GM12878 (cell line): Measurements from ENCODE around the gene DOP1A. TPM values are rescaled to one million over a fixed set of nuclear protein-coding genes. Genes with fewer than 3 reads are reported as not detected.

Experiments used
- ATAC-seq: fragments of 200-7000 bp; cut with Tn5 transposase; 3 replicates; pipeline ENCODE4 v1.9.1; 2020; ENCODE audit warnings: mild to moderate bottlenecking, moderate library complexity
- BruUV-seq: library from RNA; stranded (reverse); fragments of 400-500 nt; replicated peaks from 2 replicates; lab custom pipeline; 2021; lab: Mats Ljungman, UMichigan
- CTCF ChIA-PET: fragments of 300-600 bp; sonication (Branson Sonifier 250); formaldehyde crosslinking; extraction: SDS; loops from one replicate; lab custom pipeline; 2021; ENCODE audit warnings: inconsistent platforms; lab: Yijun Ruan, JAX
- POLR2A ChIA-PET: fragments of 350-600 bp; formaldehyde crosslinking; extraction: SDS; loops from one replicate; lab custom pipeline; 2021; ENCODE audit warnings: inconsistent platforms; lab: Charles Lee
- RAD21 ChIA-PET: fragments of 300-600 bp; sonication (Branson Sonifier 250); formaldehyde crosslinking; loops from one replicate; lab custom pipeline; 2023; ENCODE audit warnings: antibody characterized with exemption; ENCODE audit not compliant: unreplicated experiment; lab: Charles Lee
- SMC1A ChIA-PET: fragments of 300-600 bp; sonication (Branson Sonifier 250); formaldehyde crosslinking; loops from one replicate; lab custom pipeline; 2023; ENCODE audit not compliant: unreplicated experiment, uncharacterized antibody; lab: Charles Lee
- DNase-seq: peaks from one replicate; pipeline ENCODE4 v3.0.0-alpha.2; 2011; ENCODE audit warnings: low read depth, low spot score
- FAIRE-seq: peaks from 3 replicates; lab custom pipeline; 2011; peaks lifted over from hg19 to GRCh38; lab: Jason Lieb, UNC
- H2AFZ ChIP-seq: 2 replicates; pipeline ENCODE4 v1.6.0; 2011; ENCODE audit warnings: low read depth, low read length, control low read depth; ENCODE audit not compliant: control insufficient read depth
- H3K27ac ChIP-seq: 2 replicates; pipeline ENCODE4 v1.5.1; 2011; ENCODE audit warnings: control low read depth; ENCODE audit not compliant: control insufficient read depth, insufficient read depth
- H3K27me3 ChIP-seq, 2 experiments: replicated peaks in 1 of 2; 2 replicates each; pipeline versions ENCODE4 v1.6.0 to v1.6.1; 2011; ENCODE audit warnings: low read length in 1 of 2; ENCODE audit not compliant: control insufficient read depth in 2 of 2, insufficient read depth in 2 of 2
- H3K36me3 ChIP-seq, 2 experiments: 2 replicates each; pipeline ENCODE4 v1.5.1; 2011; ENCODE audit warnings: low read length in 1 of 2; ENCODE audit not compliant: control insufficient read depth in 2 of 2, insufficient read depth in 2 of 2
- H3K4me1 ChIP-seq: 2 replicates; pipeline ENCODE4 v1.6.1; 2011; ENCODE audit warnings: mild to moderate bottlenecking, low read length, moderate library complexity, mixed read lengths; ENCODE audit not compliant: control insufficient read depth, insufficient read depth
- H3K4me2 ChIP-seq: 2 replicates; pipeline ENCODE4 v1.6.0; 2011; ENCODE audit warnings: control low read depth; ENCODE audit not compliant: control insufficient read depth, insufficient read depth
- H3K4me3 ChIP-seq: fragments of 200-600 bp; sonication (generic); 2 replicates; pipeline ENCODE4 v1.5.1; 2016
- H3K79me2 ChIP-seq: 2 replicates; pipeline ENCODE4 v1.6.0; 2011; ENCODE audit warnings: low read length; ENCODE audit not compliant: control insufficient read depth, insufficient read depth
- H3K9ac ChIP-seq: 2 replicates; pipeline ENCODE4 v1.8.0; 2011; ENCODE audit warnings: low read length, control low read depth, mixed read lengths; ENCODE audit not compliant: control insufficient read depth, insufficient read depth
- H3K9me3 ChIP-seq: replicated peaks from 3 replicates; pipeline ENCODE4 v1.5.1; 2011; ENCODE audit warnings: mild to moderate bottlenecking, low read length; ENCODE audit not compliant: control insufficient read depth, insufficient read depth
- H4K20me1 ChIP-seq: 2 replicates; pipeline ENCODE4 v1.6.0; 2011; ENCODE audit not compliant: control insufficient read depth, insufficient read depth
- ATF7 ChIP-seq: fragments of 450-650 bp; IDR thresholded peaks from 2 replicates; pipeline ENCODE4 v1.6.1; 2016; ENCODE audit warnings: low read depth, mild to moderate bottlenecking
- BHLHE40 ChIP-seq, 2 experiments: fragments of 450-650 bp in 1 of 2; IDR thresholded peaks; 2 replicates each; pipeline ENCODE4 v1.6.1; 2011 to 2017; ENCODE audit warnings: low read depth in 2 of 2, borderline replicate concordance in 1 of 2, improper control_type of control experiment in 1 of 2, low read length in 1 of 2, mild to moderate bottlenecking in 1 of 2
- CHD2 ChIP-seq: IDR thresholded peaks from 2 replicates; pipeline ENCODE4 v1.6.1; 2011; ENCODE audit warnings: low read depth, low read length, improper control_type of control experiment, borderline replicate concordance
- HDGF ChIP-seq: fragments of 450-650 bp; IDR thresholded peaks from 2 replicates; pipeline ENCODE4 v1.6.1; 2016; ENCODE audit warnings: antibody characterized with exemption
- RELB ChIP-seq: fragments of 450-650 bp; IDR thresholded peaks from 2 replicates; pipeline ENCODE4 v1.6.1; 2017; ENCODE audit warnings: low read depth, mild to moderate bottlenecking, moderate library complexity
- SUPT20H ChIP-seq: IDR thresholded peaks from 2 replicates; pipeline ENCODE4 v1.6.1; 2011; ENCODE audit warnings: low read depth, mild to moderate bottlenecking, low read length, moderate library complexity, borderline replicate concordance; ENCODE audit not compliant: control insufficient read depth
- ZNF24 ChIP-seq: fragments of 450-650 bp; IDR thresholded peaks from 2 replicates; pipeline ENCODE4 v1.6.1; 2017; ENCODE audit warnings: antibody characterized with exemption, mild to moderate bottlenecking
- ZZZ3 ChIP-seq: IDR thresholded peaks from 2 replicates; pipeline ENCODE4 v1.6.1; 2011; ENCODE audit warnings: low read depth; ENCODE audit not compliant: control insufficient read depth, insufficient read length
- WGBS: methylation state at CpG from one replicate; pipeline ENCODE4 v1.1.6; 2016; ENCODE audit warnings: low lambda C conversion rate; ENCODE audit not compliant: insufficient replicate concordance, insufficient coverage; ENCODE audit errors: missing lambda C conversion rate; 5-methylcytosine and 5-hydroxymethylcytosine counted together
- in situ Hi-C: fragments of 300-500 bp; cut with MboI; formaldehyde crosslinking; loops from 9 replicates; pipeline ENCODE4 v1.14.3; 2018; ENCODE audit warnings: mixed read lengths
- intact Hi-C: fragments of 100-400 bp; cut with micrococcal nuclease; formaldehyde crosslinking; loops from one replicate; pipeline ENCODE4 v1.14.2; 2022; ENCODE audit not compliant: unreplicated experiment
- polyA plus RNA-seq, 11 experiments: library from polyadenylated mRNA; depleted of rRNA in 4 of 11; unstranded in 6 of 11; stranded (reverse) in 5 of 11; fragments of >200 nt; fragmentation: Nextera tagmentation in 4 of 11; fragmentation: Illumina TruSeq in 1 of 11; extraction: Ambion mirVana in 4 of 11; extraction: Trizol in 1 of 11; gene quantifications; 1 replicate in 1 of 11; 2 replicates in 10 of 11; pipeline versions ENCODE4 v1.2.1 to v1.2.3, GENCODE V29; 2011 to 2016; ENCODE audit warnings: inconsistent platforms in 2 of 11, missing spikeins in 2 of 11, low read depth in 1 of 11
- total RNA-seq, 4 experiments: library from RNA; depleted of rRNA in 3 of 4; stranded (reverse); fragments of >200 nt in 3 of 4; fragmentation: Illumina TruSeq in 1 of 4; extraction: Trizol in 1 of 4; gene quantifications; 2 replicates each; pipeline versions ENCODE4 v1.2.1 to v1.2.3, GENCODE V29; 2013 to 2021
- TF ChIP-seq, protein P1 (sequence below): fragments of 450-650 bp; IDR thresholded peaks from 2 replicates; pipeline ENCODE4 v1.6.1; 2017; ENCODE audit warnings: mild to moderate bottlenecking, moderate library complexity

DOP1A gene
- total and polyA plus RNA-seq, 10 of the 15 experiments (the other 5 are each of a cell fraction or from before 2014, with no cell fraction given), result 1.9 to 22.9 (median 10.3) TPM

- TF ChIP-seq, protein P1, sequence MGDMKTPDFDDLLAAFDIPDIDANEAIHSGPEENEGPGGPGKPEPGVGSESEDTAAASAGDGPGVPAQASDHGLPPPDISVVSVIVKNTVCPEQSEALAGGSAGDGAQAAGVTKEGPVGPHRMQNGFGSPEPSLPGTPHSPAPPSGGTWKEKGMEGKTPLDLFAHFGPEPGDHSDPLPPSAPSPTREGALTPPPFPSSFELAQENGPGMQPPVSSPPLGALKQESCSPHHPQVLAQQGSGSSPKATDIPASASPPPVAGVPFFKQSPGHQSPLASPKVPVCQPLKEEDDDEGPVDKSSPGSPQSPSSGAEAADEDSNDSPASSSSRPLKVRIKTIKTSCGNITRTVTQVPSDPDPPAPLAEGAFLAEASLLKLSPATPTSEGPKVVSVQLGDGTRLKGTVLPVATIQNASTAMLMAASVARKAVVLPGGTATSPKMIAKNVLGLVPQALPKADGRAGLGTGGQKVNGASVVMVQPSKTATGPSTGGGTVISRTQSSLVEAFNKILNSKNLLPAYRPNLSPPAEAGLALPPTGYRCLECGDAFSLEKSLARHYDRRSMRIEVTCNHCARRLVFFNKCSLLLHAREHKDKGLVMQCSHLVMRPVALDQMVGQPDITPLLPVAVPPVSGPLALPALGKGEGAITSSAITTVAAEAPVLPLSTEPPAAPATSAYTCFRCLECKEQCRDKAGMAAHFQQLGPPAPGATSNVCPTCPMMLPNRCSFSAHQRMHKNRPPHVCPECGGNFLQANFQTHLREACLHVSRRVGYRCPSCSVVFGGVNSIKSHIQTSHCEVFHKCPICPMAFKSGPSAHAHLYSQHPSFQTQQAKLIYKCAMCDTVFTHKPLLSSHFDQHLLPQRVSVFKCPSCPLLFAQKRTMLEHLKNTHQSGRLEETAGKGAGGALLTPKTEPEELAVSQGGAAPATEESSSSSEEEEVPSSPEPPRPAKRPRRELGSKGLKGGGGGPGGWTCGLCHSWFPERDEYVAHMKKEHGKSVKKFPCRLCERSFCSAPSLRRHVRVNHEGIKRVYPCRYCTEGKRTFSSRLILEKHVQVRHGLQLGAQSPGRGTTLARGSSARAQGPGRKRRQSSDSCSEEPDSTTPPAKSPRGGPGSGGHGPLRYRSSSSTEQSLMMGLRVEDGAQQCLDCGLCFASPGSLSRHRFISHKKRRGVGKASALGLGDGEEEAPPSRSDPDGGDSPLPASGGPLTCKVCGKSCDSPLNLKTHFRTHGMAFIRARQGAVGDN, result no peak
- no peak for TF ChIP-seq ZNF24
- TF ChIP-seq ZZZ3, result no peak
- no peak for TF ChIP-seq SUPT20H
Measured at GRCh38 chr6:83198486-83199172, 131.2 kb downstream of the DOP1A start (continued).

DNA sequence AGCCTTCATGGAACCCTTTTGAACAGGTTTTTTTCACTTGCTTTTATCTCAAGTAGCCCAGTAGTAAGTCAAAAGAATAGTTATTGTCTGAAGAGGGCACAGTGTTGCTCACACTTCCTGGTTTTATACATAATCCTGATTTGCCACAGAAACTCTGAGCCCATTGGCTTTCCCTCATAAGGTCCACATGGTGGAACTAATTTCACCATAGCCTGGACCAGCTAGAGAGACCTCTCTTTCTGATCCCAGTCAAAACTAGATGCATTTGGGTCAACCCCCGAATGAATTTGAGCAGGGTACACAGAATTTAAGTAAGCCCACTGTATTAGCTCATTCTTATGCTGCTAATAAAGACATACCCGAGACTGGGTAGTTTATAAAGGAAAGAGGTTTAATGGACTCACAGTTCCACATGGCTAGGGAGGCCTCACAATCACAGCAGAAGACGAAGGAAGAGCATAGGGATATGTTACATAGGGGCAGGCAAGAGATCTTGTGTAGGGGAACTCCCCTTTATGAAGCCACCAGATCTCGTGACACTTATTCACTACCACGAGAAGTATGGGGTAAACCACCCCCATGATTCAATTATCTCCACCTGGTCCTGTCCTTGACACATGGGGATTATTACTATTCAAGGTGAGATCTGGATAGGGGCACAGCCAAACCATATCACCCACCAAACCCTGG, 131.8 kb downstream of the DOP1A start:
- ChIA-PET CTCF (interaction anchor here (1.5 to 19.2 kb wide), 4 partner anchors 16 to 134 kb away, joined by 3 to 195 read pairs (median 14); partner anchors contain the start of genes DOP1A and UBE3D), POLR2A (interaction anchor here (1.2 to 2.8 kb wide), 2 partner anchors 131 to 134 kb away, joined by 3 to 12 read pairs; partner anchors contain the start of gene DOP1A), SMC1A (interaction anchor here (1.0 to 4.5 kb wide), 5 partner anchors 10 to 142 kb away, joined by 3 to 26 read pairs (median 3); partner anchors contain the start of genes DOP1A and UBE3D), RAD21 (interaction anchor here (0.9 to 11.8 kb wide), 2 partner anchors 16 to 133 kb away, joined by 6 to 93 read pairs; partner anchors contain the start of genes DOP1A and UBE3D)
- in situ Hi-C loops, result no loop called here
- Histone ChIP-seq H3K4me1 (peaks cover 1% of the 10 kb centered on the region), H4K20me1 (no peaks in the 10 kb centered on the region), H3K27me3 (no peaks in the 10 kb centered on the region), H3K27ac (no peak overlapping the region), H3K4me2 (0 out of 2 replicates have a peak overlapping the region, but pooled peaks have one; percentile 7), H3K4me3 (no peak overlapping the region), H3K9ac (no peak overlapping the region), H2AFZ (peak overlapping the region; percentile 25), H3K9me3 (no peaks in the 10 kb centered on the region), H3K36me3 (peaks cover 0 to 5% of the 10 kb centered on the region in 2 experiments; a peak in 2 of 4 replicates), H3K79me2 (no peaks in the 10 kb centered on the region)
- ATAC-seq (peak; percentile 90), FAIRE-seq (no peak), DNase-seq (no peak)
- intact Hi-C loops, result loop anchor here (10.0 kb wide), 1 partner anchor 955 kb away; the partner anchor contains the start of gene IBTK
- TSS peak; percentile 74 for BruUV-seq
- WGBS, result 74% methylated on average over 5 of the region's 5 CpGs
- 0 out of 2 replicates have a peak, but pooled peaks have one; percentile 25 for TF ChIP-seq RELB
- TF ChIP-seq HDGF, result no peak
- peak in 1 of 2 experiments; percentile 77; a peak in 2 of 4 replicates for TF ChIP-seq BHLHE40 (IDR thresholded peaks at IDR 0.05; ENCODE audit: borderline replicate concordance in 1 of 2, low read depth in 2 of 2, low read length in 1 of 2)
- 0 out of 2 replicates have a peak, but pooled peaks have one; percentile 18 for TF ChIP-seq ATF7
- 0 out of 2 replicates have a peak, but pooled peaks have one; percentile 49 for TF ChIP-seq CHD2
